ENCODE measurements around the gene TTC21B. TPM values are rescaled to one million over a fixed set of nuclear protein-coding genes. Genes with fewer than 3 reads are reported as not detected.

TTC21B gene
- total and polyA plus RNA-seq, 8 donors: 3.3 to 78.6 (median 11.8) TPM

GRCh38 chr2:165891943-165892342, 61.6 kb downstream of the TTC21B start:
- Histone ChIP-seq H3K4me1 (no peaks in the 10 kb centered on the region), H3K27me3 (no peaks in the 10 kb centered on the region), H3K9me3 (no peaks in the 10 kb centered on the region), H3K36me3 (peaks cover 12 to 79% (median 62%) of the 10 kb centered on the region in 4 donors), H3K27ac (no peak overlapping the region), H3K4me3 (no peak overlapping the region)
- TF ChIP-seq POLR2AphosphoS5 (IDR thresholded peaks at IDR 0.05) (no peak), POLR2A (IDR thresholded peaks at IDR 0.05) (no peak), EP300 (IDR thresholded peaks at IDR 0.05) (no peak)
- TF ChIP-seq, protein P1, sequence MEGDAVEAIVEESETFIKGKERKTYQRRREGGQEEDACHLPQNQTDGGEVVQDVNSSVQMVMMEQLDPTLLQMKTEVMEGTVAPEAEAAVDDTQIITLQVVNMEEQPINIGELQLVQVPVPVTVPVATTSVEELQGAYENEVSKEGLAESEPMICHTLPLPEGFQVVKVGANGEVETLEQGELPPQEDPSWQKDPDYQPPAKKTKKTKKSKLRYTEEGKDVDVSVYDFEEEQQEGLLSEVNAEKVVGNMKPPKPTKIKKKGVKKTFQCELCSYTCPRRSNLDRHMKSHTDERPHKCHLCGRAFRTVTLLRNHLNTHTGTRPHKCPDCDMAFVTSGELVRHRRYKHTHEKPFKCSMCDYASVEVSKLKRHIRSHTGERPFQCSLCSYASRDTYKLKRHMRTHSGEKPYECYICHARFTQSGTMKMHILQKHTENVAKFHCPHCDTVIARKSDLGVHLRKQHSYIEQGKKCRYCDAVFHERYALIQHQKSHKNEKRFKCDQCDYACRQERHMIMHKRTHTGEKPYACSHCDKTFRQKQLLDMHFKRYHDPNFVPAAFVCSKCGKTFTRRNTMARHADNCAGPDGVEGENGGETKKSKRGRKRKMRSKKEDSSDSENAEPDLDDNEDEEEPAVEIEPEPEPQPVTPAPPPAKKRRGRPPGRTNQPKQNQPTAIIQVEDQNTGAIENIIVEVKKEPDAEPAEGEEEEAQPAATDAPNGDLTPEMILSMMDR (IDR thresholded peaks at IDR 0.05): no peak
- intact Hi-C loops (cut with DNase I; ENCODE audit: low total_unique reads): no loop called here
- WGBS, 5 donors: 64 to 74% (median 68%) methylated on average over 2 of the region's 2 CpGs
- no peak for DNase-seq

DNA sequence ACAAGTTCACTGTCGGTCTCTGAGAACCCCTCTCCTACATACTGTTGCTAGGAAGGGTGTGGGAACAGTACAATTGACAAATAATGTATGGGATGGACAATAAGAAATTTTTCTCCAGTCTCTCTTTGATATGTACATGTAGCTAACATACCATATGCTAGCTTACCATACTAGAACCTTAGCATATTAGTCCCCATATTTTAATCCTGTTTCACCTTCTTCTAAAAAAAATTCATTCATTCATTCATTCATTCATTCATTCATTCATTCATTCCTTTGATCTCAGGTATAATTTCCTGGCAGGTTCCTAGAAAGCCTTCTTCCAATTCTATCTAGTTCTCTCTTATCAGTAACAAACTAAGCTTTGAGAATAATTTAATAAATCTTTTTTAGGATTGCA, 62.2 kb downstream of the TTC21B start:
- Histone ChIP-seq H3K27me3 (no peaks in the 10 kb centered on the region), H3K36me3 (peaks cover 6 to 79% (median 62%) of the 10 kb centered on the region in 4 donors), H3K27ac (no peak overlapping the region), H3K9me3 (no peaks in the 10 kb centered on the region), H3K4me1 (no peaks in the 10 kb centered on the region), H3K4me3 (no peak overlapping the region)
- intact Hi-C loops (cut with DNase I; ENCODE audit: low total_unique reads): no loop called here
- 93 to 100% (median 100%) methylated on average over 1 of the region's 1 CpG for WGBS, 5 donors
- TF ChIP-seq EP300 (IDR thresholded peaks at IDR 0.05): no peak
- no peak for TF ChIP-seq POLR2A (IDR thresholded peaks at IDR 0.05)
- no peak for TF ChIP-seq POLR2AphosphoS5 (IDR thresholded peaks at IDR 0.05)
- TF ChIP-seq, protein P1 (IDR thresholded peaks at IDR 0.05): no peak
- DNase-seq: no peak

DNA sequence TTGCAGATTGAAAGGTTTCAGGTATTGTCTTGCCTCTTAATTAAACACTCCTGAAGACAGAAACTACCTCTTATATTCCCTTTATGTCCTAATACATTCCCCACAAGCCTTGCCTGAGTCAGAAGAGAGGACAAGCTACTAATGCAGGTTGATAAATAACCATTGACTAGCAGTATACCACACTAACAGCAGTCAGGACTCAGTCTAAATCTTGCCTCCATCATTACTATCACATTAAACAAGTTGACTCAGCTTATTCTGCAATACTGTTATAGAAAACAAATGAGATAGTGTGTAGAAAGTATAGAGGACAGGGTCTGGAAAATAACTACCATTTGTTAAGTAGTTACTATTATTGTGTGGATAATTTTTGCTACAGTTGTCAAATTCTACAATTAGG, 63.8 kb downstream of the TTC21B start:
- Histone ChIP-seq H3K27ac (no peak overlapping the region), H3K4me1 (no peaks in the 10 kb centered on the region), H3K27me3 (no peaks in the 10 kb centered on the region), H3K36me3 (peaks cover 6 to 79% (median 61%) of the 10 kb centered on the region in 4 donors), H3K9me3 (no peaks in the 10 kb centered on the region), H3K4me3 (no peak overlapping the region)
- intact Hi-C loops (cut with DNase I; ENCODE audit: low total_unique reads): no loop called here
- DNase-seq: no peak
- no peak for TF ChIP-seq EP300 (IDR thresholded peaks at IDR 0.05)
- TF ChIP-seq POLR2A (IDR thresholded peaks at IDR 0.05): no peak
- no peak for TF ChIP-seq POLR2AphosphoS5 (IDR thresholded peaks at IDR 0.05)
- TF ChIP-seq, protein P1 (IDR thresholded peaks at IDR 0.05): no peak

- whole genome bisulfite sequencing, 5 donors: 53 to 77% (median 65%) methylated on average over 1 of the region's 1 CpG
- Histone ChIP-seq H3K27me3 (no peaks in the 10 kb centered on the region), H3K27ac (no peak overlapping the region), H3K9me3 (no peaks in the 10 kb centered on the region), H3K4me3 (no peak overlapping the region), H3K36me3 (peaks cover 4 to 79% (median 59%) of the 10 kb centered on the region in 4 donors), H3K4me1 (no peaks in the 10 kb centered on the region)
- TF ChIP-seq EP300 (IDR thresholded peaks at IDR 0.05) (no peak), POLR2AphosphoS5 (IDR thresholded peaks at IDR 0.05) (no peak), POLR2A (IDR thresholded peaks at IDR 0.05) (no peak)
- TF ChIP-seq, protein P1 (IDR thresholded peaks at IDR 0.05): no peak
- intact Hi-C loops (cut with DNase I; ENCODE audit: low total_unique reads): no loop called here
- no peak for DNase-seq
These were observed 64.4 kb downstream of the TTC21B start for GRCh38 chr2:165889158-165889557.

Data from stomach (tissue), 9 donors.